ENCODE data around the gene CPN2. TPM values are rescaled to one million over a fixed set of nuclear protein-coding genes. Genes with fewer than 3 reads are reported as not detected.

CPN2 gene
- total RNA-seq, 1 experiment from 2014 or later = 0.08 TPM

- ChIA-PET POLR2A (no interaction called here), CTCF (no interaction called here)
- in situ Hi-C loops (cut with HindIII; ENCODE audit: low pct_unique_long_range_greater_than_20kb, low sequenced_read_pairs) (no loop called here), intact Hi-C loops (cut with micrococcal nuclease; ENCODE audit: unreplicated experiment) (loop anchor here (1.0 kb wide), 1 partner anchor 71 kb away; no protein-coding TSS in a partner anchor)
- H3K36me3 ChIP-seq (ENCODE audit: control insufficient read depth, insufficient read depth, low read length) = no peaks in the 10 kb centered on the region
- H3K27ac ChIP-seq (ENCODE audit: low read length) = no peak overlapping the region
- no TSS peak for BruUV-seq (replicated peaks)
- peak overlapping the region in 1 of 2 experiments; percentile 58; a peak in 1 of 4 replicates for H3K4me3 ChIP-seq (ENCODE audit: low read depth in 2 of 2, low read length in 2 of 2)
- H3K9me3 ChIP-seq (ENCODE audit: control insufficient read depth, insufficient read depth, low read depth, low read length) = no peaks in the 10 kb centered on the region
- ATAC-seq = no peak
- DNase-seq (ENCODE audit: low read depth, low spot score) = no peak
- H3K4me1 ChIP-seq (ENCODE audit: control insufficient read depth, insufficient read depth, low read length) = no peaks in the 10 kb centered on the region; the same call in 1 of the 2 replicates
- TF ChIP-seq TCF7L2 (IDR thresholded peaks at IDR 0.05; ENCODE audit: low read depth, low read length) (no peak), CTCF (IDR thresholded peaks at IDR 0.05) (no peak), REST (IDR thresholded peaks at IDR 0.05; ENCODE audit: insufficient read depth in 1 of 2, low read depth in 2 of 2, low read length in 1 of 2) (no peak), SIN3A (IDR thresholded peaks at IDR 0.05; ENCODE audit: borderline replicate concordance, insufficient read depth, low read depth, low read length) (no peak), POLR2AphosphoS5 (IDR thresholded peaks at IDR 0.05; ENCODE audit: low read depth, low read length) (no peak)
- no peaks in the 10 kb centered on the region for H3K27me3 ChIP-seq (ENCODE audit: control insufficient read depth, insufficient read depth, low read length)
Measured at GRCh38 chr3:194332858-194333211, 18.3 kb downstream of the CPN2 start.

GRCh38 chr3:194330579-194330978 is 20.5 kb downstream of the CPN2 start:
- DNase-seq (ENCODE audit: low read depth, low spot score) = no peak
- in situ Hi-C loops (cut with HindIII; ENCODE audit: low pct_unique_long_range_greater_than_20kb, low sequenced_read_pairs) (no loop called here), intact Hi-C loops (cut with micrococcal nuclease; ENCODE audit: unreplicated experiment) (no loop called here)
- BruUV-seq (replicated peaks) = no TSS peak
- no peak overlapping the region for H3K4me3 ChIP-seq (ENCODE audit: low read depth in 2 of 2, low read length in 2 of 2)
- H3K27ac ChIP-seq (ENCODE audit: low read length) = no peak overlapping the region
- ATAC-seq = no peak
- POLR2A ChIA-PET = interaction anchor here (0.6 kb wide), 1 partner anchor 314 kb away, joined by 4 read pairs; no protein-coding TSS in a partner anchor
- no peaks in the 10 kb centered on the region; the same call in 1 of the 2 replicates for H3K4me1 ChIP-seq (ENCODE audit: control insufficient read depth, insufficient read depth, low read length)
- no peaks in the 10 kb centered on the region for H3K27me3 ChIP-seq (ENCODE audit: control insufficient read depth, insufficient read depth, low read length)
- CTCF ChIA-PET = no interaction called here
- TF ChIP-seq CTCF (IDR thresholded peaks at IDR 0.05) = no peak
- TF ChIP-seq TCF7L2 (IDR thresholded peaks at IDR 0.05; ENCODE audit: low read depth, low read length) = no peak
- TF ChIP-seq SIN3A (IDR thresholded peaks at IDR 0.05; ENCODE audit: borderline replicate concordance, insufficient read depth, low read depth, low read length) = no peak
- TF ChIP-seq REST (IDR thresholded peaks at IDR 0.05; ENCODE audit: insufficient read depth in 1 of 2, low read depth in 2 of 2, low read length in 1 of 2) = no peak
- TF ChIP-seq POLR2AphosphoS5 (IDR thresholded peaks at IDR 0.05; ENCODE audit: low read depth, low read length) = no peak
- no peaks in the 10 kb centered on the region for H3K36me3 ChIP-seq (ENCODE audit: control insufficient read depth, insufficient read depth, low read length)
- no peaks in the 10 kb centered on the region for H3K9me3 ChIP-seq (ENCODE audit: control insufficient read depth, insufficient read depth, low read depth, low read length)

All from Panc1 (cell line).